H4 (cell line): Measurements from ENCODE around the gene CDH19. TPM values are rescaled to one million over a fixed set of nuclear protein-coding genes. Genes with fewer than 3 reads are reported as not detected.

Source experiments
- DNase-seq: peaks from one replicate; pipeline ENCODE4 v3.0.0-alpha.2; 2015; ENCODE audit warnings: low spot score
- total RNA-seq: library from RNA; depleted of rRNA; stranded (reverse); fragments of >200 nt; shearing (Covaris generic); gene quantifications from 2 replicates; pipeline ENCODE4 v1.2.3, GENCODE V29; 2014; rRNA removed

The CDH19 gene
- total RNA-seq: not detected in 2 replicates

- DNase-seq: no peak
Observed at GRCh38 chr18:66603941-66604627, at the start of gene CDH19. TSS of gene CDH19 (minus strand) at chr18:66604090. CDS start at chr18:66572204, 31,886 bp downstream.

GRCh38 chr18:66647671-66648070 lies 43.8 kb upstream of the CDH19 start:
- no peak for DNase-seq

GRCh38 chr18:66646609-66647008 lies 42.7 kb upstream of the CDH19 start:
- no peak for DNase-seq

GRCh38 chr18:66645983-66646382 lies 42.1 kb upstream of the CDH19 start:
- DNase-seq: no peak

- DNase-seq: no peak
Observed at GRCh38 chr18:66641056-66641455, 37.2 kb upstream of the CDH19 start.

- peak; percentile 77 for DNase-seq
Observed at GRCh38 chr18:66640431-66640830, 36.5 kb upstream of the CDH19 start.

GRCh38 chr18:66638856-66639629 lies 35.2 kb upstream of the CDH19 start:
- no peak for DNase-seq

GRCh38 chr18:66635342-66635741 lies 31.5 kb upstream of the CDH19 start:
- no peak for DNase-seq

GRCh38 chr18:66632756-66633155 lies 28.9 kb upstream of the CDH19 start:
- no peak for DNase-seq

GRCh38 chr18:66630831-66631230 lies 26.9 kb upstream of the CDH19 start:
- DNase-seq: no peak

GRCh38 chr18:66623821-66624220 lies 19.9 kb upstream of the CDH19 start:
- no peak for DNase-seq

- DNase-seq: no peak
Observed at GRCh38 chr18:66621816-66622576, 18.1 kb upstream of the CDH19 start.

- DNase-seq: peak; percentile 44
Observed at GRCh38 chr18:66616523-66616983, 12.7 kb upstream of the CDH19 start.

GRCh38 chr18:66615176-66615575 lies 11.3 kb upstream of the CDH19 start:
- no peak for DNase-seq

- DNase-seq: no peak
Observed at GRCh38 chr18:66607632-66608031, 3.7 kb upstream of the CDH19 start.

- DNase-seq: no peak
Observed at GRCh38 chr18:66601649-66602048, 2.2 kb downstream of the CDH19 start.

GRCh38 chr18:66599190-66599589 lies 4.7 kb downstream of the CDH19 start:
- no peak for DNase-seq

- DNase-seq: no peak
Observed at GRCh38 chr18:66587430-66587829, 16.5 kb downstream of the CDH19 start.

GRCh38 chr18:66582211-66582610 lies 21.7 kb downstream of the CDH19 start:
- DNase-seq: no peak

- DNase-seq: no peak
Observed at GRCh38 chr18:66575263-66575662, 28.6 kb downstream of the CDH19 start.

- no peak for DNase-seq
Observed at GRCh38 chr18:66571845-66572244, 32.0 kb downstream of the CDH19 start.

- DNase-seq: no peak
Observed at GRCh38 chr18:66566616-66567015, 37.3 kb downstream of the CDH19 start.
